Measurements from ENCODE around the gene MRPL2. TPM values are rescaled to one million over a fixed set of nuclear protein-coding genes. Genes with fewer than 3 reads are reported as not detected.

MRPL2 gene
- 50.0 and 54.3 TPM in 2 replicates for total RNA-seq (2014; rRNA removed; shearing (Covaris generic))

DNA sequence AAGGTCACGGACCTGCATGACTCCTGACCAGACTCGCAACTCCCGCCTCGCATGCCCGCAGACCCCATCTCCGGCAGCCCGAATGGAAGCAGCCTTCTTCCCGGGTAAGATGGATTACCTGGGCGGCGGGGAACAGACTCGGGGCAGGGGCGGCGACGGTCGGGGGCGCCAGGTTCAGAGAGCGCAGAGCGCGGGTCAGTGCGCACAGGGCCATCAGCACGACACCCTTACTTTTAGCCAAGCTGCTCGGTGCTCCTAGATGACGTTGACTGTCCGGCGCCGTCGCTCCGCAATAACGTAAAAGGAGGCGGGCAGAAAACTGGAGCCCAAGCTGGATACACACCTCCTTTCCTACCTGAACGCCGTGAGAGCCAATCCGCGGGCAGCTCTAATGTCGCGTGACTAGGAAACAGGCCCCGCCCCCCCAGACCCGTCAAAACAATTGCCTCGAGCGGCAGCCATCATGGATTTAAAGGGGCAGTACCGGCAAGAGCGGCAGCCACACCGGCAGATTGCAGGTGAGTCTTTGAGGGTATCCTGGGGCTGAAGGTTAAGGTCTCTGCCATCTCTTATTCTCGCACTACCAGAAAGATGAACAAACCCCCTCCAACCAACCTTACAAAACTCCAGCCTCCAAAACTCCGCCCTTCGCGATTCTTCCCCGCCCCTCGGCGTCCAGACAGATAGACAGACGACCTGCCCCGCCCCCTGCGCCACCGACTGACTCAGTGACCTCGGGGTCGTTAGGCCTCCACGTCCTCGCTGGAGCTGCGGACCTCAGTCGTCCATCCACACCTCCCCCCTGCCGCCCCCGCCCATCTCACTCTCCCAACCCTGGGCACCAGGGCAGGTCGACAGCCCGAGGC, at the start of gene MRPL2, which contains the start of gene KLC4:
TSS of gene MRPL2 (minus strand) at position 267 of the 866 bp plus-strand sequence. CDS start at position 214, 53 bp downstream.
TSS of gene KLC4 (plus strand) at position 464 of the 866 bp plus-strand sequence. CDS start 1,705 bp downstream, outside the sequence.
- peak; percentile 99 for DNase-seq (ENCODE audit: low read depth)

- DNase-seq (ENCODE audit: low read depth): no peak
Observed at GRCh38 chr6:43107344-43108062, 48.3 kb upstream of the MRPL2 start.

- no peak for DNase-seq (ENCODE audit: low read depth)
Observed at GRCh38 chr6:43105538-43106222, 46.4 kb upstream of the MRPL2 start.

- no peak for DNase-seq (ENCODE audit: low read depth)
Observed at GRCh38 chr6:43103253-43103876, 44.1 kb upstream of the MRPL2 start.

DNA sequence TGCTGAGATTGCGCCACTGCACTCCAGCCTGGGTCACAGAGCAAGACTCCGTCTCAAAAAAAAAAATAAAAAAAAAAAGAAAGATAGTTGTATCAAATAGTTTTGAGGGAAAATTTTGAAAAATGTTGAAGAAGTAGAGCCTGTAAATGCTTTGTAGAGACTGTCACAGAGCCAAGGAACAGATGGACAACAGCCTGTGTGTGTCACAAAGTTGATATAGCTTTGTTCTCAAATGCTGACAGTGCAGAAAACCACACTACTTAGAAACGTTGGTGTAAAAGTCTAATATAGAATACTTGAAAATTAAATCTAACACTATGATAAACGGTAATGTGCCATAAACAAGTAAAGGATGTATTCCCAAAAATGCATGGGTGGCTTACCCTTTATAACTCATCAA, 42.3 kb upstream of the MRPL2 start:
- no peak for DNase-seq (ENCODE audit: low read depth)

GRCh38 chr6:43097502-43097901, 38.3 kb upstream of the MRPL2 start:
- DNase-seq (ENCODE audit: low read depth): no peak

- DNase-seq (ENCODE audit: low read depth): no peak
Observed at GRCh38 chr6:43097098-43097489, 37.9 kb upstream of the MRPL2 start.

GRCh38 chr6:43096451-43097097, 37.3 kb upstream of the MRPL2 start:
- DNase-seq (ENCODE audit: low read depth): peak; percentile 88

GRCh38 chr6:43095939-43096338, 36.7 kb upstream of the MRPL2 start:
- DNase-seq (ENCODE audit: low read depth): no peak

DNA sequence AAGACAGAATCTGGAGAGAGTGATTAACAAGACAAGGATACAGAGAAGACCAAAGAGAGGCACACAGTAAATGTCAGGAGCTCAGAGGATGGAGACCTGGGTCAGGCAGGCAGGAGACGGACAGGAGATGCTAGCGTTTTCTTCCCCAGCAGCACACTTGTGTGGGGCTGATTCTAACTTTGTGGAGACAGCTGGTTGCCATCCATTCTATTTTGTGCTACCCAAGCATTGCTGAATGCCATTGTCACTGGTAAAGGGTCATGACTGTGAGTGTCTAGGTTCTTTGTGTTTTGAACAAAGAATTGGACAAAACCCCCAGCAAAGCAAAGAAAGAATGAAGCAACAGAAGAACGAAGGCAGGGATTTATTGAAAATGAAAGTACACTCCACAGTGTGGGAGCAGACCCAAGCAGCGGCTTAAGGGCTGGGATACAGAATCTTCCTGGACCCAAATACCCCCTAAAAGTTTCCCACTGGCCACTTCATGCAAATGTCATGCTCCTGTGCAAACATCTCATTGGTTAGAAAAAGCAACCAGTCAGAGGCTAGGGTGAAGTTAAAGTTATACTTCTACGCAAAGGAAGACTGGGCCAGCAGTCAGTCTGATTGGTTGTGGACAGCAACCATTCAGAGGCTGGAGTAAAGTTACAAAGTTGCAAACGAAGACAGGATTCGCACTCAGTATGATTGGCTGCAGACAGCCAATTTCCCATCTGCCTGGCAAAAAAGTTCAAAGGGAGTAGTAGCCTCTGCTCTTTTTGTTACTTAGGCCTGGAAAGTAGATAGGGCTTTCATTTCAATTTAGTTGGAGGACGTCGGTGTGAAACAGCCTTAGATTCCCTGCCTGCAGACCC, 34.4 kb upstream of the MRPL2 start:
- peak; percentile 15 for DNase-seq (ENCODE audit: low read depth)

- peak; percentile 51 for DNase-seq (ENCODE audit: low read depth)
Observed at GRCh38 chr6:43092635-43093034, 33.4 kb upstream of the MRPL2 start.

DNA sequence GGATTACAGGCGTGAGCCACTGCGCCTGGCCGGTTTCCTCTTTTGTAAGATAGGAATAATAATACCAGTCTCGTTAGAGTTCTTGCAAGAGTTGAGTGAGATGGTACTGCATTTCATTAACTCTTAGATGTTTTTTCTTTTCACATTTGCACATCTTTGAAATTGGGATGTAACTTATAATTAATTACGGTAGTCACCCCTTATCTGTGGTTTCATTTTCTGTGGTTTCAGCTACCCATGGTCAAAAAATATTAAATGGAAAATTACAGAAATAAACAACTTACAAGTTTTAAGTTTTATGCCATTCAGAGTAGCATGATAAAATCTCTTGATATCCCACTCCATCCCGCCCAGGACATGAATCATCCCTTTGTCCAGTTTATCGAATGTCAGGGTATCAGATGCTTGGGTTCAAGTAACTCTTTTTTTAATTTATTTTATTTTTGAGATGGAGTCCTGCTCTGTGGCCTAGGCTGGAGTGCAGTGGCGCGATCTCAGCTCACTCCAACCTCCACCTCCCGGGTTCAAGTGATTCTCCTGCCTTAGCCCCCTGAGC, 32.3 kb upstream of the MRPL2 start:
- no peak for DNase-seq (ENCODE audit: low read depth)

DNA sequence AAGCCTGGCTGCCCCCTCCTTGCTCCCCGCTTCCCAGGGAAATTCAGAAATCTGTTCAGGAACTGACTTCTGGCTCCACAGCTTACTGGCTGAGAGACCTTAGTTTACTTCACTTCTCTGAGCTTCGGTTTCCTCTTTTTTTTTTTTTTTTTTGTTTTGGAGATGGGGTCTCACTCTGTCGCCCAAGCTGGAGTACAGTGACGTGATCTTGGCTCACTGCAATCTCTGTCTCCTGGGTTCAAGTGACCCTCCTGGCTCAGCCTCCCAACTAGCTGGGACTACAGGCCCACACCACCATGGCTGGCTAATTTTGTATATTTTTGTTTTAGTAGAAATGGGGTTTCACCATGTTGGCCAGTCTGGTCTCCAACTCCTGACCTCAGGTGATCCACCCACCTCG, 31.8 kb upstream of the MRPL2 start:
- DNase-seq (ENCODE audit: low read depth): no peak

DNA sequence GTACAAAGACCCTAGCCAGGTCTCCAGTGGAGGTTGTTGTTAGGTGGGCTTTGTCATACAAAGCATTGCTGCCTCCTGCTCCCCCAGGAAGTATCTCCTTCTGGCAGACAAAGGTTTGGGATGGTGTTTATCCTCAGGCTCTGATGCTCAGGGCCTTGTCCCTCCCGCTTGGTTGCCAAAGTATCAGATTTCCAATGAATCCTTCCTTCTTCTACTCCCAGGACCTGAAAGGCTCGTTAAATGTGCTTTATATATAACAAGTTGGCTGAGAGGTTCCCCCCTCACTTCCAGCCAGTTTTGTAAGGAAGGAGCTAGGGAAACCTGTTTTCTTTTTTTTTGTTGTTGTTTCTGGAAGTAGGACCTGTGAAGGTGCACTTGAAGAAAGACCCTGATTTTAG, 31.3 kb upstream of the MRPL2 start:
- DNase-seq (ENCODE audit: low read depth): peak; percentile 24

DNA sequence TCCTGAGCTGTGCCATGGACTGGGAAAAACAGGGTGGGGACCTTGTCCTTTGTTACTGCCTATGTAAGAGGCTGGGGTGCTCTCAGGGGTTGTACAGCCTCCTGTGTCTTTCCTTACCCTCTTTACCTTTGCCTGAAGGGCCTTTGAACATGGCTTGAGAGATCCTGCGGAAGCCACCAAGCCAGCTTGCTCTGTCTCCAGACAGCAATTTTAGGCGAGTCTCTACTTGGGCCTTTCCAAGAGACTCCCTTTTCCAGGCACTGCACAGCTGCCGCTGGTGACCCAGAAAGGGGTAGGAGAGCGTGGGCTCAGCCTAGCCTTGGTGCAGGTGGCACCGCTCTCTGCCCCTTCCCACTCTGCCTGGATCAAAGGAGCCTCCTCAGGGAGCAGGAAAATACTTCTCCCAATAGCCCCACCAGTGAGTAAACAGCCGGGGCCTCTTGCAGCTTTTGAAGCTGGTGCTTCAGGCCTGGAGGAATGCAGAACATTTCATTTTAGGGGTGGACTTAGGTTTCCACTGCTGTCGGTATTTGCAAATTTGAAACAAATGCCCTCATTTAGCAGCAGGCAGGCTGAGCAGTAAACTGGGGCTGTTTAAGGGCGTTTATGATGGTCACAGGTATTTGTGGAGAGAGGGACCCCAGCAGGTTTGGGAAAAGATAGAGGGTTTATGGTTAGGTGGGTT, 30.8 kb upstream of the MRPL2 start:
- no peak for DNase-seq (ENCODE audit: low read depth)

GRCh38 chr6:43089467-43089866, 30.2 kb upstream of the MRPL2 start:
- no peak for DNase-seq (ENCODE audit: low read depth)

- DNase-seq (ENCODE audit: low read depth): no peak
Observed at GRCh38 chr6:43088654-43089056, 29.4 kb upstream of the MRPL2 start.

- DNase-seq (ENCODE audit: low read depth): no peak
Observed at GRCh38 chr6:43086022-43086658, 26.9 kb upstream of the MRPL2 start.

All from RPMI7951 (cell line).